ENCODE results near the gene ABHD11. TPM values are rescaled to one million over a fixed set of nuclear protein-coding genes. Genes with fewer than 3 reads are reported as not detected.

ABHD11 gene
- total and polyA plus RNA-seq, 4 donors = 22.2 to 52.9 (median 40.3) TPM

GRCh38 chr7:73698410-73698809, 40.2 kb downstream of the ABHD11 start:
- H3K9me3 ChIP-seq (ENCODE audit: control insufficient read depth in 4 of 4, insufficient read depth in 3 of 4, low read length in 3 of 4) = no peaks in the 10 kb centered on the region
- peaks cover 0 to 48% (median 22%) of the 10 kb centered on the region in 4 donors for H3K36me3 ChIP-seq (ENCODE audit: control insufficient read depth in 4 of 4, insufficient read depth in 4 of 4, low read length in 4 of 4)
- H3K27ac ChIP-seq (ENCODE audit: low read depth in 1 of 2, low read length in 1 of 2) = no peak overlapping the region
- H3K9ac ChIP-seq (ENCODE audit: insufficient read depth in 1 of 2, low read length in 2 of 2) = no peak overlapping the region
- no peaks in the 10 kb centered on the region for H3K27me3 ChIP-seq (ENCODE audit: control insufficient read depth in 3 of 3, insufficient read depth in 3 of 3, low read length in 2 of 3)
- H3K4me1 ChIP-seq (ENCODE audit: control insufficient read depth in 5 of 5, insufficient read depth in 5 of 5, low read length in 5 of 5) = peaks cover 0 to under 1% (median 0%) of the 10 kb centered on the region in 5 donors
- ATAC-seq (ENCODE audit: insufficient read depth, low FRiP score) (no peak), DNase-seq (no peak)
- no peak overlapping the region for H3K4me3 ChIP-seq
- WGBS, 2 donors = 88 to 89% methylated on average over 7 of the region's 7 CpGs
- no peak for TF ChIP-seq CTCF (IDR thresholded peaks at IDR 0.05; ENCODE audit: control extremely low read depth, extremely low read depth)

- no peaks in the 10 kb centered on the region for H3K27me3 ChIP-seq (ENCODE audit: control insufficient read depth in 3 of 3, insufficient read depth in 3 of 3, low read length in 2 of 3)
- no peak overlapping the region for H3K4me3 ChIP-seq
- ATAC-seq (ENCODE audit: insufficient read depth, low FRiP score) = no peak
- 87 to 95% methylated on average over 4 of the region's 4 CpGs for WGBS, 2 donors
- TF ChIP-seq CTCF (IDR thresholded peaks at IDR 0.05; ENCODE audit: control extremely low read depth, extremely low read depth) = no peak
- no peak for DNase-seq
- no peaks in the 10 kb centered on the region for H3K4me1 ChIP-seq (ENCODE audit: control insufficient read depth in 5 of 5, insufficient read depth in 5 of 5, low read length in 5 of 5)
- H3K9ac ChIP-seq (ENCODE audit: insufficient read depth in 1 of 2, low read length in 2 of 2) = no peak overlapping the region
- H3K9me3 ChIP-seq (ENCODE audit: control insufficient read depth in 4 of 4, insufficient read depth in 3 of 4, low read length in 3 of 4) = no peaks in the 10 kb centered on the region
- H3K36me3 ChIP-seq (ENCODE audit: control insufficient read depth in 4 of 4, insufficient read depth in 4 of 4, low read length in 4 of 4) = peaks cover 11 to 63% (median 35%) of the 10 kb centered on the region in 4 donors
- no peak overlapping the region for H3K27ac ChIP-seq (ENCODE audit: low read depth in 1 of 2, low read length in 1 of 2)
Measured at GRCh38 chr7:73696372-73696771, 42.2 kb downstream of the ABHD11 start.

GRCh38 chr7:73690646-73691045, 48.0 kb downstream of the ABHD11 start:
- DNase-seq (peak; percentile 27 to 73 (median 62)), ATAC-seq (ENCODE audit: insufficient read depth, low FRiP score) (no peak)
- Histone ChIP-seq H3K27me3 (ENCODE audit: control insufficient read depth in 3 of 3, insufficient read depth in 3 of 3, low read length in 2 of 3) (no peaks in the 10 kb centered on the region), H3K4me1 (ENCODE audit: control insufficient read depth in 5 of 5, insufficient read depth in 5 of 5, low read length in 5 of 5) (no peaks in the 10 kb centered on the region), H3K27ac (ENCODE audit: low read depth in 1 of 2, low read length in 1 of 2) (no peak overlapping the region), H3K9ac (ENCODE audit: insufficient read depth in 1 of 2, low read length in 2 of 2) (no peak overlapping the region), H3K36me3 (ENCODE audit: control insufficient read depth in 4 of 4, insufficient read depth in 4 of 4, low read length in 4 of 4) (peaks cover 33 to 53% (median 34%) of the 10 kb centered on the region in 4 donors), H3K4me3 (no peak overlapping the region), H3K9me3 (ENCODE audit: control insufficient read depth in 4 of 4, insufficient read depth in 3 of 4, low read length in 3 of 4) (no peaks in the 10 kb centered on the region)
- TF ChIP-seq CTCF (IDR thresholded peaks at IDR 0.05; ENCODE audit: control extremely low read depth, extremely low read depth) = no peak
- 74 to 84% methylated on average over 7 of the region's 7 CpGs for WGBS, 2 donors

GRCh38 chr7:73688288-73688687, 50.3 kb downstream of the ABHD11 start:
- Histone ChIP-seq H3K4me3 (no peak overlapping the region), H3K27me3 (ENCODE audit: control insufficient read depth in 3 of 3, insufficient read depth in 3 of 3, low read length in 2 of 3) (no peaks in the 10 kb centered on the region), H3K27ac (ENCODE audit: low read depth in 1 of 2, low read length in 1 of 2) (no peak overlapping the region), H3K9me3 (ENCODE audit: control insufficient read depth in 4 of 4, insufficient read depth in 3 of 4, low read length in 3 of 4) (no peaks in the 10 kb centered on the region), H3K9ac (ENCODE audit: insufficient read depth in 1 of 2, low read length in 2 of 2) (no peak overlapping the region), H3K36me3 (ENCODE audit: control insufficient read depth in 4 of 4, insufficient read depth in 4 of 4, low read length in 4 of 4) (peaks cover 21 to 35% (median 29%) of the 10 kb centered on the region in 4 donors), H3K4me1 (ENCODE audit: control insufficient read depth in 5 of 5, insufficient read depth in 5 of 5, low read length in 5 of 5) (peaks cover 0 to 5% (median 0%) of the 10 kb centered on the region in 5 donors)
- ATAC-seq (ENCODE audit: insufficient read depth, low FRiP score) = no peak
- DNase-seq = no peak
- no peak for TF ChIP-seq CTCF (IDR thresholded peaks at IDR 0.05; ENCODE audit: control extremely low read depth, extremely low read depth)
- WGBS, 2 donors = 94 to 95% methylated on average over 8 of the region's 8 CpGs

Data from lung (tissue), 12 donors.